IMR-90 (cell line): ENCODE data around the gene MAML3. TPM values are rescaled to one million over a fixed set of nuclear protein-coding genes. Genes with fewer than 3 reads are reported as not detected.

Source experiments
- ATAC-seq: fragments of 200-7000 bp; cut with Tn5 transposase; 2 replicates; pipeline ENCODE4 v1.9.1; 2020; ENCODE audit warnings: low read depth, mild to moderate bottlenecking, moderate library complexity
- BruUV-seq: library from RNA; stranded (reverse); fragments of 400-500 nt; replicated peaks from 2 replicates; lab custom pipeline; 2021; lab: Mats Ljungman, UMichigan
- CTCF ChIA-PET: fragments of 300-600 bp; formaldehyde crosslinking; extraction: SDS; loops from one replicate; lab custom pipeline; 2021; ENCODE audit warnings: antibody characterized with exemption; lab: Yijun Ruan, JAX
- POLR2A ChIA-PET: fragments of 300-600 bp; sonication (Branson Sonifier 250); formaldehyde crosslinking; loops from one replicate; lab custom pipeline; 2022; ENCODE audit warnings: antibody characterized with exemption; ENCODE audit not compliant: unreplicated experiment; lab: Charles Lee
- DNase-seq: peaks from one replicate; pipeline ENCODE4 v3.0.0; 2013
- H2AFZ ChIP-seq: replicated peaks from 2 replicates; pipeline ENCODE3; 2013; ENCODE audit warnings: low read length, mild to moderate bottlenecking; ENCODE audit not compliant: poor library complexity
- H2AK5ac ChIP-seq: 2 replicates; pipeline ENCODE4 v1.6.1; 2013; ENCODE audit warnings: low read depth, low read length, inconsistent platforms
- H2AK9ac ChIP-seq: replicated peaks from 2 replicates; pipeline ENCODE3; 2013; ENCODE audit warnings: mild to moderate bottlenecking, low read depth, low read length, moderate library complexity; ENCODE audit not compliant: poor library complexity
- H2BK120ac ChIP-seq: 2 replicates; pipeline ENCODE4 v1.6.1; 2013; ENCODE audit warnings: low read depth, low read length, inconsistent platforms
- H2BK15ac ChIP-seq: 3 replicates; pipeline ENCODE4 v1.6.1; 2013; ENCODE audit warnings: low read depth, low read length, inconsistent platforms
- H2BK20ac ChIP-seq: 2 replicates; pipeline ENCODE4 v1.6.1; 2013; ENCODE audit warnings: low read depth, mild to moderate bottlenecking, inconsistent platforms, low read length, moderate library complexity
- H2BK5ac ChIP-seq: 2 replicates; pipeline ENCODE4 v1.6.1; 2013; ENCODE audit warnings: mild to moderate bottlenecking, low read depth, low read length, inconsistent platforms; ENCODE audit not compliant: poor library complexity, severe bottlenecking
- H3K14ac ChIP-seq: replicated peaks from 2 replicates; pipeline ENCODE4 v1.6.1; 2013; ENCODE audit warnings: low read depth, low read length, inconsistent platforms
- H3K18ac ChIP-seq: 2 replicates; pipeline ENCODE4 v1.6.1; 2013; ENCODE audit warnings: low read depth, low read length, control low read depth
- H3K23ac ChIP-seq: 2 replicates; pipeline ENCODE4 v1.6.1; 2013; ENCODE audit warnings: low read depth, low read length, inconsistent platforms
- H3K27ac ChIP-seq: 2 replicates; pipeline ENCODE4 v1.5.1; 2013; ENCODE audit warnings: mild to moderate bottlenecking, control low read depth, low read length; ENCODE audit not compliant: insufficient read depth
- H3K27me3 ChIP-seq: 2 replicates; pipeline ENCODE4 v1.6.1; 2013; ENCODE audit warnings: low read length; ENCODE audit not compliant: control insufficient read depth, insufficient read depth
- H3K36me3 ChIP-seq: 2 replicates; pipeline ENCODE4 v1.6.1; 2013; ENCODE audit warnings: low read length, mixed read lengths; ENCODE audit not compliant: control insufficient read depth, insufficient read depth
- H3K4ac ChIP-seq: 2 replicates; pipeline ENCODE4 v1.6.1; 2013; ENCODE audit warnings: low read depth, low read length, inconsistent platforms
- H3K4me1 ChIP-seq: 2 replicates; pipeline ENCODE4 v1.6.1; 2013; ENCODE audit warnings: low read length, mixed read lengths; ENCODE audit not compliant: control insufficient read depth, insufficient read depth
- H3K4me2 ChIP-seq: 2 replicates; pipeline ENCODE4 v1.6.1; 2013; ENCODE audit warnings: low read depth, mild to moderate bottlenecking, control low read depth, low read length, moderate library complexity
- H3K4me3 ChIP-seq: 2 replicates; pipeline ENCODE4 v1.5.1; 2013; ENCODE audit warnings: low read depth, mild to moderate bottlenecking, control low read depth, low read length, moderate library complexity; ENCODE audit not compliant: insufficient read depth
- H3K56ac ChIP-seq: 2 replicates; pipeline ENCODE4 v1.6.1; 2013; ENCODE audit warnings: low read length, inconsistent platforms; ENCODE audit not compliant: insufficient read depth; ENCODE audit errors: extremely low read depth
- H3K79me1 ChIP-seq, 2 experiments: 2 replicates each; pipeline ENCODE4 v1.6.1; 2013; ENCODE audit warnings: low read length in 2 of 2, inconsistent platforms in 1 of 2, low read depth in 1 of 2
- H3K9ac ChIP-seq: 2 replicates; pipeline ENCODE4 v1.6.1; 2013; ENCODE audit warnings: low read depth, low read length, control low read depth
- H3K9me1 ChIP-seq: 2 replicates; pipeline ENCODE4 v1.6.1; 2013; ENCODE audit warnings: low read length, inconsistent platforms; ENCODE audit not compliant: insufficient read depth
- H3K9me3 ChIP-seq: 2 replicates; pipeline ENCODE4 v1.6.1; 2013; ENCODE audit warnings: low read length; ENCODE audit not compliant: control insufficient read depth, insufficient read depth
- H4K20me1 ChIP-seq: 2 replicates; pipeline ENCODE4 v1.6.1; 2013; ENCODE audit warnings: low read length, inconsistent platforms; ENCODE audit not compliant: insufficient read depth
- H4K5ac ChIP-seq: 2 replicates; pipeline ENCODE4 v1.6.1; 2013; ENCODE audit warnings: mild to moderate bottlenecking, low read depth, low read length, control low read depth
- H4K8ac ChIP-seq, 2 experiments: 2 replicates each; pipeline ENCODE4 v1.6.1; 2013; ENCODE audit warnings: low read depth in 2 of 2, low read length in 2 of 2, control low read depth in 1 of 2, inconsistent platforms in 1 of 2
- H4K91ac ChIP-seq: 2 replicates; pipeline ENCODE4 v1.6.1; 2013; ENCODE audit warnings: low read depth, low read length, inconsistent platforms; ENCODE audit not compliant: insufficient read depth
- FOS ChIP-seq: fragments of 150-350 bp; IDR thresholded peaks from 2 replicates; pipeline ENCODE4 v1.6.1; 2016; ENCODE audit warnings: low read depth, low read length
- MAFK ChIP-seq: IDR thresholded peaks from 2 replicates; pipeline ENCODE4 v1.6.1; 2012; ENCODE audit warnings: low read depth, low read length, improper control_type of control experiment
- MXI1 ChIP-seq: IDR thresholded peaks from 2 replicates; pipeline ENCODE4 v1.6.1; 2012; ENCODE audit warnings: low read depth, mild to moderate bottlenecking, low read length, moderate library complexity, borderline replicate concordance
- NFE2L2 ChIP-seq: fragments of 150-350 bp; IDR thresholded peaks from 2 replicates; pipeline ENCODE4 v1.6.1; 2016; ENCODE audit warnings: low read depth, mild to moderate bottlenecking, low read length
- RAD21 ChIP-seq: IDR thresholded peaks from 2 replicates; pipeline ENCODE4 v1.6.1; 2012; ENCODE audit warnings: low read length, improper control_type of control experiment
- WGBS, 2 experiments: methylation state at CpG; one replicate each; pipeline versions ENCODE4 v1.1.5 to v1.1.7; 2013; ENCODE audit warnings: missing lambda C conversion rate in 2 of 2; ENCODE audit not compliant: insufficient read length in 1 of 2; ENCODE audit errors: extremely low coverage in 2 of 2; 5-methylcytosine and 5-hydroxymethylcytosine counted together
- dilution Hi-C: fragments of 300-500 bp; cut with HindIII; formaldehyde crosslinking; loops from one replicate; pipeline ENCODE4 v1.14.3; 2018; ENCODE audit warnings: low sequenced_read_pairs; ENCODE audit not compliant: unreplicated experiment
- in situ Hi-C: fragments of 300-500 bp; cut with MboI; formaldehyde crosslinking; loops from 3 replicates; pipeline ENCODE4 v1.14.3; 2019; ENCODE audit warnings: low sequenced_read_pairs, inconsistent platforms, mixed read lengths
- intact Hi-C: fragments of 100-400 bp; cut with micrococcal nuclease; formaldehyde crosslinking; loops from 2 replicates; pipeline ENCODE4 v1.10.0; 2022
- polyA plus RNA-seq, 3 experiments: library from polyadenylated mRNA; depleted of rRNA; stranded (reverse); fragments of >200 nt; gene quantifications; 2 replicates each; pipeline ENCODE4 v1.2.3, GENCODE V29; 2012; ENCODE audit warnings: low replicate concordance in 1 of 3
- total RNA-seq: library from RNA; depleted of rRNA; stranded (reverse); fragments of >200 nt; gene quantifications from 2 replicates; pipeline ENCODE4 v1.2.3, GENCODE V29; 2012

MAML3 gene
- total and polyA plus RNA-seq, 2 of the 4 experiments (the other 2 are of a cell fraction): 0.90 to 1.7 TPM

DNA sequence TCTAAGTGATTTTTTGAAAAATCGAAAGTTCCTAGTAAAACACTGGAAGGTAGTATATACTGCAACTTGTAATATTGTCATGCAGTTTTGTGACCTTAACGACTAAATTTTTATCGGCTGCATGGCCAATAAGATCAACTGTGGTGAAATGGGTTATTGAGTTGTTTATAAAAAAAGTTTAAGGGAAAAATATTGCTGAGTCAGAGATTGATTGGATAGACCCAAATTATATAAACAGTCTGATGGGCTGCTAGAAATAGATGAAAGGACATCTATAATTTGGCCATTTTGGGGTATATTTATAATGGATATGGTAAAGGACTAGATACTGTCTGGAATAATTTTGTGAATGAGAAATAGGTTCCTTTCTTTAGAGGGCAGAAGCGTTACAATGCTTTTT lies 432.2 kb downstream of the MAML3 start:
- Histone ChIP-seq H3K79me1 (no peaks in the 10 kb centered on the region), H3K27me3 (no peaks in the 10 kb centered on the region), H3K4me1 (no peaks in the 10 kb centered on the region), H2BK5ac (no peak overlapping the region), H2AK9ac (no peak overlapping the region), H3K14ac (no peak overlapping the region), H3K9me3 (no peaks in the 10 kb centered on the region), H3K9me1 (peaks cover 3% of the 10 kb centered on the region; the same call in 1 of the 2 replicates), H3K4me3 (no peak overlapping the region), H2BK20ac (no peak overlapping the region), H3K9ac (no peak overlapping the region), H2AFZ (no peak overlapping the region), H3K4ac (no peak overlapping the region), H3K36me3 (peaks cover 12% of the 10 kb centered on the region), H3K23ac (no peak overlapping the region), H4K91ac (no peak overlapping the region), H2AK5ac (no peak overlapping the region), H4K8ac (no peak overlapping the region), H2BK15ac (no peak overlapping the region), H3K18ac (no peak overlapping the region), H3K4me2 (no peak overlapping the region), H4K20me1 (no peaks in the 10 kb centered on the region), H2BK120ac (no peak overlapping the region), H3K56ac (no peak overlapping the region), H3K27ac (no peak overlapping the region), H4K5ac (no peak overlapping the region)
- BruUV-seq: no TSS peak
- ATAC-seq (no peak), DNase-seq (no peak)
- ChIA-PET CTCF (no interaction called here), POLR2A (no interaction called here)
- peak; percentile 88 for TF ChIP-seq MAFK
- TF ChIP-seq NFE2L2: 0 out of 2 replicates have a peak, but pooled peaks have one; percentile 14
- TF ChIP-seq MXI1: no peak
- TF ChIP-seq FOS: no peak
- TF ChIP-seq RAD21: no peak
- in situ Hi-C loops: no loop called here
- intact Hi-C loops: no loop called here
- WGBS, 2 experiments: 40% methylated on average over 1 of the region's 4 CpGs; no CpG with 5 or more reads in 1 of the 2 experiments
- dilution Hi-C loops: no loop called here
